Naive B cell (primary cell): ENCODE results near the gene CX3CL1. TPM values are rescaled to one million over a fixed set of nuclear protein-coding genes. Genes with fewer than 3 reads are reported as not detected.
"Not testable (repeated sequence)": the region's sequence is repeated elsewhere in the genome, so short reads cannot be mapped to it uniquely, and the experiment has no call there.

Experiments
- ATAC-seq, 2 donors: fragments of 150-1000 bp; cut with Tn5 transposase; 2 replicates each; pipeline ENCODE4 v1.10.0; 2021; ENCODE audit warnings: low read depth in 2 of 2, mild to moderate bottlenecking in 2 of 2, moderate library complexity in 2 of 2
- DNase-seq: peaks from one replicate; pipeline ENCODE4 v3.0.0; 2022
- H3K27ac Mint-ChIP-seq, 6 donors: one replicate each; pipeline ENCODE4 v1.8.0; 2020 to 2022; ENCODE audit warnings: mild to moderate bottlenecking in 6 of 6, mixed read lengths in 6 of 6, moderate library complexity in 5 of 6, inconsistent platforms in 2 of 6
- H3K27me3 Mint-ChIP-seq, 3 donors: one replicate each; pipeline ENCODE4 v1.8.0; 2021 to 2022; ENCODE audit warnings: mixed read lengths in 3 of 3, mild to moderate bottlenecking in 1 of 3
- H3K36me3 Mint-ChIP-seq, 2 donors: one replicate each; pipeline ENCODE4 v1.8.0; 2020 to 2022; ENCODE audit warnings: mixed read lengths in 2 of 2, inconsistent platforms in 1 of 2, mild to moderate bottlenecking in 1 of 2
- H3K4me1 Mint-ChIP-seq, 3 donors: one replicate each; pipeline ENCODE4 v1.8.0; 2020 to 2022; ENCODE audit warnings: mixed read lengths in 3 of 3, inconsistent platforms in 1 of 3, mild to moderate bottlenecking in 1 of 3, moderate library complexity in 1 of 3
- H3K4me3 Mint-ChIP-seq, 8 donors: one replicate each; pipeline ENCODE4 v1.8.0; 2020 to 2022; ENCODE audit warnings: mild to moderate bottlenecking in 8 of 8, mixed read lengths in 8 of 8, moderate library complexity in 8 of 8, inconsistent platforms in 2 of 8
- H3K9me3 Mint-ChIP-seq, 7 donors: one replicate each; pipeline ENCODE4 v1.8.0; 2020 to 2022; ENCODE audit warnings: mixed read lengths in 7 of 7, mild to moderate bottlenecking in 5 of 7, inconsistent platforms in 2 of 7, moderate library complexity in 1 of 7
- polyA plus RNA-seq, 6 donors: library from polyadenylated mRNA; unstranded; fragments of 300-500 nt; fragmentation: Illumina TruSeq; gene quantifications; one replicate each; pipeline ENCODE4 v1.2.3, GENCODE V29; 2021; ENCODE audit warnings: low read depth in 6 of 6

Gene CX3CL1
- polyA plus RNA-seq = not detected

DNA sequence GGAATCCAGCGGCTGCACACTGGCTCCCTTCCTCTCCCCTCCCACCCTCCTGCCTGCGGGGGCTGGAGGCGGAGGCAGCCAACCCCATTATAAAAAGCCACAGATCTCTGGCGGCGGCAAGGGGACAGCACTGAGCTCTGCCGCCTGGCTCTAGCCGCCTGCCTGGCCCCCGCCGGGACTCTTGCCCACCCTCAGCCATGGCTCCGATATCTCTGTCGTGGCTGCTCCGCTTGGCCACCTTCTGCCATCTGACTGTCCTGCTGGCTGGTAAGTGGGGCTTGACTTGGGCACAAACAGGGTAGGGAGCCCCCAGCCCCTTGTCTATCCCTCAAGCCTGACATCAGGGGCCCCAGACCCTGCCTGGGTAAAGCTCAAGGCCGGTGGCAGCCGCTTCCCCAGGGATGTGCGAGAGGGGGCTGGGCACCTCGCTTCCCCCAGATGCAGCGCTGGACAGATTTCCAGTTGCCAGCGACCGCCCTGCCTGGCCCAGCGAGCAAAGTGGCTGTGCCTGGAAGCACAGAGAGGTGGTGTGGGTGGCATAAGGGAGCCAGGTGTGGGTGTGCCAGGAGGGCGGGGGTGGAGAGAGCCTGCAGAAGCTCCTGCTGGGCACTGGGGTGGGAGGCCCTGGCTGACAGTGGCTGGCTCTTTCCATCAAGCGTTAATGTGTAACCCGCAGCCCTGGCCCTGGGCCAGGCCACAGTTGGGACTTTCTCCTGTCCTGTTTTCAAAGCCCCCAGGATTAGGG, at the start of gene CX3CL1:
TSS of gene CX3CL1 (plus strand) at position 119 of the 745 bp plus-strand sequence. CDS start at position 198, 79 bp downstream.
- DNase-seq (no peak), ATAC-seq (no peak)
- H3K27me3 Mint-ChIP-seq = peaks cover 10 to 40% (median 13%) of the 10 kb centered on the region in 3 donors
- H3K4me3 Mint-ChIP-seq = no peak within 1 kb of the TSS
- peak within 1 kb of the TSS in 1 of 6 donors; percentile 78 for H3K27ac Mint-ChIP-seq
- peaks cover 4 to 6% (median 5%) of the 10 kb centered on the region in 3 donors for H3K4me1 Mint-ChIP-seq
- H3K36me3 Mint-ChIP-seq = no peaks in the 10 kb centered on the region
- H3K9me3 Mint-ChIP-seq = no peaks in the 10 kb centered on the region

GRCh38 chr16:57324749-57325148, 47.5 kb upstream of the CX3CL1 start:
- Mint-ChIP-seq H3K36me3 (no peaks in the 10 kb centered on the region), H3K9me3 (peaks cover 0 to 4% (median 0%) of the 10 kb centered on the region in 7 donors), H3K27ac (peak overlapping the region in 3 of 6 donors; percentile 48 to 64 (median 57)), H3K4me3 (peak overlapping the region in 1 of 8 donors; percentile 31), H3K4me1 (peaks cover 8 to 9% (median 8%) of the 10 kb centered on the region in 3 donors), H3K27me3 (no peaks in the 10 kb centered on the region)
- peak; percentile 51 to 69 for ATAC-seq
- no peak for DNase-seq

GRCh38 chr16:57325458-57325857, 46.8 kb upstream of the CX3CL1 start:
- peaks cover 0 to 4% (median 0%) of the 10 kb centered on the region in 7 donors for H3K9me3 Mint-ChIP-seq
- peaks cover 8 to 9% (median 8%) of the 10 kb centered on the region in 3 donors for H3K4me1 Mint-ChIP-seq
- H3K27ac Mint-ChIP-seq = peak overlapping the region in 2 of 6 donors; percentile 32 to 64
- DNase-seq (no peak), ATAC-seq (no peak)
- no peaks in the 10 kb centered on the region for H3K36me3 Mint-ChIP-seq
- no peak overlapping the region for H3K4me3 Mint-ChIP-seq
- H3K27me3 Mint-ChIP-seq = no peaks in the 10 kb centered on the region

GRCh38 chr16:57329718-57330327, 42.5 kb upstream of the CX3CL1 start:
- Mint-ChIP-seq H3K9me3 (peaks cover 0 to 16% (median 10%) of the 10 kb centered on the region in 7 donors), H3K27me3 (peaks cover 0 to 14% (median 9%) of the 10 kb centered on the region in 3 donors), H3K27ac (no peak overlapping the region), H3K4me3 (no peak overlapping the region), H3K36me3 (peaks cover 0 to 5% of the 10 kb centered on the region in 2 donors), H3K4me1 (peaks cover 4% of the 10 kb centered on the region in 3 donors)
- ATAC-seq = no peak
- no peak for DNase-seq

DNA sequence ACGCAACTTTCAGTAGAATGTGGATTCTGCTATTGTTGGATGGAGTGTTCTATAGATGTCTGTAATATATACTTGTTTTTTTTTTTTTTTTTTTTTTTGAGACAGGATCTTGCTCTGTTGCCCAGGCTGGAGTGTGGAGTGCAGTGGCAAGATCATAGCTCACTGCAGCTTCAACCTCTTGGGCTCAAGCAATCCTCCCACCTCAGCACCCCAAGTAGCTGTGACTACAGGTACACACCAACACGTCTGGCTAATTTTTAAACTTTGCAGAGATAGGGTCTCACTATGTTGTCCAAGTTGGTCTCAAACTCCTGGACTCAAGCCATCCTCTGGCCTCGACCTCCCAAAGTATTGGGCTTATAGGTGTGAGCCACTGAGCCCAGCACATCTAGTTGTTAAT, 40.9 kb upstream of the CX3CL1 start:
- H3K4me1 Mint-ChIP-seq = no peaks in the 10 kb centered on the region
- no peak overlapping the region for H3K4me3 Mint-ChIP-seq
- H3K27ac Mint-ChIP-seq = no peak overlapping the region
- peaks cover 0 to 29% (median 15%) of the 10 kb centered on the region in 3 donors for H3K27me3 Mint-ChIP-seq
- no peak for ATAC-seq
- no peak for DNase-seq
- H3K36me3 Mint-ChIP-seq = peaks cover 0 to 5% of the 10 kb centered on the region in 2 donors
- H3K9me3 Mint-ChIP-seq = peaks cover 0 to 13% (median 10%) of the 10 kb centered on the region in 7 donors

- Mint-ChIP-seq H3K4me1 (no peaks in the 10 kb centered on the region), H3K27ac (no peak overlapping the region), H3K4me3 (no peak overlapping the region), H3K27me3 (peaks cover under 1 to 34% (median 19%) of the 10 kb centered on the region in 3 donors), H3K36me3 (peaks cover 0 to 5% of the 10 kb centered on the region in 2 donors), H3K9me3 (peaks cover 0 to 13% (median 12%) of the 10 kb centered on the region in 7 donors)
- DNase-seq (no peak), ATAC-seq (no peak)
Observed at GRCh38 chr16:57333402-57333801, 38.9 kb upstream of the CX3CL1 start.

DNA sequence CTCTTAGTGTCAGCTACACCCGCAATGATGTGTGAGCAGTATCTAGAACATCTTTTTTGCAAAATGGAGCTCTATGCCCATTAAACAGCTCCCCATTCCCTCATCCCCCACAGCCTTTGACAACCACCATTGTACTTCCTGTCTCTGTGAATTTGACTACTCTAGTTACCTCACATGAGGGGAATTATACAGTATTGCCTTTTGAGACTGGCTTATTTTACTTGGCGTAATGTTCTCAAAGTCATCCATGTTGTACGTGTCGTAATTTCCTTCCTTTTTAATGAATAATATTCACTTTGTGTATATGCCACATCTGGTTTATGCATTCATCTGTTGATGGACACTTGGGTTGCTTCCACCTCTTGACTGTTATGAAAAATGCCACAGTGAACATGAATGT, 36.9 kb upstream of the CX3CL1 start:
- no peak overlapping the region for H3K4me3 Mint-ChIP-seq
- DNase-seq (no peak), ATAC-seq (no peak)
- H3K27me3 Mint-ChIP-seq = peaks cover 6 to 47% (median 30%) of the 10 kb centered on the region in 3 donors
- no peak overlapping the region for H3K27ac Mint-ChIP-seq
- H3K9me3 Mint-ChIP-seq = peaks cover 0 to 14% (median 12%) of the 10 kb centered on the region in 7 donors
- peaks cover 11 to 14% (median 13%) of the 10 kb centered on the region in 3 donors for H3K4me1 Mint-ChIP-seq
- peaks cover 0 to 5% of the 10 kb centered on the region in 2 donors for H3K36me3 Mint-ChIP-seq

DNA sequence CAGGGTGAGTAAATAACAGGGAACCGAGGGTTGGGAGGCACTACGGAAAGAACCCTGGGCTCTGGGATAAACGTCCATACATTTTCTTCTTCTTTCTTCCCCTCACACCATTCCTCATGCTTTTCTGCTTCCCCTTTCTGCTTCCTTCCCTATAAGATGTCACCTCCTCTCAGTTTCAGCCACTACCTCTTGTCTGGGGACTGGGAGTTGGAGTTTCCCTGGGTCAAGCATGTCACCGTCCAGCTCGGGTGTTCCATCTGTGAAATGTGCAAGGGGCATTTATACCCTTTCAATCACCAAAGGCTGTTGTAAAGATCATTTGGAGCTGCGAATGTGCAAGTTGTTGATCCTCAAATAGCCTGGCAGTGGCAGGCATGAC, 31.2 kb upstream of the CX3CL1 start:
- DNase-seq = no peak
- Mint-ChIP-seq H3K36me3 (peaks cover 0 to 9% of the 10 kb centered on the region in 2 donors), H3K27ac (peak overlapping the region in 4 of 6 donors; percentile 4 to 64 (median 38)), H3K9me3 (peaks cover 0 to 7% (median 0%) of the 10 kb centered on the region in 7 donors), H3K4me3 (peak overlapping the region in 3 of 8 donors; percentile 2 to 65 (median 18)), H3K27me3 (peaks cover 39 to 69% (median 50%) of the 10 kb centered on the region in 3 donors), H3K4me1 (peaks cover 33 to 45% (median 34%) of the 10 kb centered on the region in 3 donors)
- no peak for ATAC-seq

- no peak for ATAC-seq
- Mint-ChIP-seq H3K4me3 (peak overlapping the region in 2 of 8 donors; percentile 2 to 32), H3K27ac (no peak overlapping the region), H3K4me1 (peaks cover 33 to 45% (median 34%) of the 10 kb centered on the region in 3 donors), H3K36me3 (peaks cover 0 to 9% of the 10 kb centered on the region in 2 donors), H3K9me3 (peaks cover 0 to 7% (median 0%) of the 10 kb centered on the region in 7 donors), H3K27me3 (peaks cover 39 to 67% (median 51%) of the 10 kb centered on the region in 3 donors)
- no peak for DNase-seq
Observed at GRCh38 chr16:57341441-57342303, 30.6 kb upstream of the CX3CL1 start.

DNA sequence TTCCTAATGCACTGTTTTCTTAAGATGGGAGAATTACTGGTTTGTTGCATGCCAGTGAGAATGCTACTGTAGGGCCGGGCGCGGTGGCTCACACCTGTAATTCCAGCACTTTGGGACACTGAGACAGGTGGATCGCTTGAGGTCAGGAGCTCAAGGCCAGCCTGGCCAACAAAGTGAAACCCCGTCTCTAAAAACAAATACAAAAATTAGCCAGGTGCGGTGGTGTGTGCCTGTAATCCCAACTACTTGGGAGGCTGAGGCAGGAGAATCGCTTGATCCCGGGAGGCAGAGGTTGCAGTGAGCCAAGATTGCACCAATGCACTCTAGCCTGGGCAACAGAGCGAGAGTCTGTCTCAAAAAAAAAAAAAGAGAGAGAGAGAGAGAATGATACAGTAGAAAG, 29.7 kb upstream of the CX3CL1 start:
- not testable (repeated sequence) for ATAC-seq, H3K36me3 Mint-ChIP-seq, H3K9me3 Mint-ChIP-seq, DNase-seq, H3K4me3 Mint-ChIP-seq
- peak overlapping the region in 2 of 6 donors; percentile 24 to 94 for H3K27ac Mint-ChIP-seq
- H3K4me1 Mint-ChIP-seq = peaks cover 38 to 51% (median 41%) of the 10 kb centered on the region in 3 donors
- peaks cover 49 to 76% (median 60%) of the 10 kb centered on the region in 3 donors for H3K27me3 Mint-ChIP-seq

DNA sequence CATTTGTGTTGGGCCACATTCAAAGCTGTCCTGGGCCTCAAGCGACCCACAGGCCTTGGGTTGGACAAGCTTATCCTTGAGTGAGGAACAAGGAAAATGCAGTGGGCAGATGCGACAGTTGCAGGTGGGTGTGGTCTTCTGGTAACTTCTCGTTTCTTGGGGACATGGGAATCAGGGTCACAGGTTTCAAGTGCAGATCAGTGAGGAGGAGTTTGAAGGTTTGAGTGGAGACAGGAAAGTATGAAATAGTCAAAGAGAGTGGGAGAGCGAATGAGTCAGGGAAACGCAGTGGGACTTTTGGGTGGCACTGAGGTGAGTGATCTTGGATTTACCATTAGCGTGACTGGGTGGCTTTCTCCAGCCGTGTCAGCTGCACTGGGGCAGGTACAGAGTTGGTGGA, 29.1 kb upstream of the CX3CL1 start:
- Mint-ChIP-seq H3K27ac (peak overlapping the region in 1 of 6 donors; percentile 24), H3K27me3 (peaks cover 52 to 80% (median 62%) of the 10 kb centered on the region in 3 donors), H3K9me3 (peaks cover 0 to 7% (median 0%) of the 10 kb centered on the region in 7 donors), H3K36me3 (peaks cover 0 to 9% of the 10 kb centered on the region in 2 donors), H3K4me1 (peaks cover 39 to 57% (median 42%) of the 10 kb centered on the region in 3 donors), H3K4me3 (peak overlapping the region in 2 of 8 donors; percentile 5 to 38)
- ATAC-seq (no peak), DNase-seq (no peak)

DNA sequence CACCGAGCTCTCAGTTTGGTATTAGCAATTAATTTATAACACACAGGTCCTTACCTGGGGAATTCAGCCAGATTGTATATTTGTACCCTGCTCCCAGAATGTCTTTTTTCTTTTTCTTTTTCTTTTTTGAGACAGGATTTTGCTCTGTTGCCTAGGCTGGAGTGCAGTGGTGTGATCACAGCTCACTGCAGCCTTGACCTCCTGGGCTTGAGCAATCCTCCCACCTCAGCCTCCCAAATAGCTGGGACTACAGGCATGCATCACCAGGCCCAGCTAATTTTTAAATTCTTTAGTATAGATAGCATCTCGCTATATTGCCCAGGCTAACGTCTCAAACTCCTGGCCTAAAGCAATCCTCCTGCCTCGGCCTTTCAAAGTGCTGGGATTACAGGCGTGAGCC, 28.2 kb upstream of the CX3CL1 start:
- Mint-ChIP-seq H3K27me3 (peaks cover 46 to 71% (median 59%) of the 10 kb centered on the region in 3 donors), H3K4me1 (peaks cover 46 to 65% (median 46%) of the 10 kb centered on the region in 3 donors)
- not testable (repeated sequence) for H3K36me3 Mint-ChIP-seq, ATAC-seq, H3K9me3 Mint-ChIP-seq, H3K4me3 Mint-ChIP-seq, DNase-seq, H3K27ac Mint-ChIP-seq

DNA sequence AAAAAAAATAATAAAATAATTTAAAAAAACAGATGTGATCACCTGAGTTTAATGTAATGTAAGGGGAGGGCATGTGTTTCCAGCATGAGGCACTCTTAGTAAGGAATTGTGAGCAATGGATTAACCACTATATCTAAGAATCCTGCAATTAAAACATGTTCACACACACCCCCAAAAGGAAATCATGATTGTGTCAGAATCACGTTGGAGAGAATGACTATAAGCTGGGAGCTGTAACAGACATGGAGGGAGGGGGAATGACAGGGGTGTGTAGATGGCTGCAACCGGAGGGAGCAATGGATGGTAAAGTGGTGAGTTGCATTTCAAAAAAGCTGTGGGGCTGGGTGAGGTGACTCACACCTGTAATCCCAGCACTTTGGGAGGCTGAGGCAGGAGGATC, 27.3 kb upstream of the CX3CL1 start:
- no peak overlapping the region for H3K27ac Mint-ChIP-seq
- no peak for DNase-seq
- H3K4me1 Mint-ChIP-seq = peaks cover 45 to 65% (median 46%) of the 10 kb centered on the region in 3 donors
- H3K27me3 Mint-ChIP-seq = peaks cover 46 to 69% (median 59%) of the 10 kb centered on the region in 3 donors
- H3K9me3 Mint-ChIP-seq = peaks cover 0 to 5% (median 0%) of the 10 kb centered on the region in 7 donors
- H3K4me3 Mint-ChIP-seq = no peak overlapping the region
- ATAC-seq = no peak
- peaks cover 0 to 9% of the 10 kb centered on the region in 2 donors for H3K36me3 Mint-ChIP-seq
